Activated CD4-positive, alpha-beta memory T cell treated with anti-CD3 and anti-CD28 coated beads, Interleukin-2, amount 10 ng/mL, durations not matched to agents 7 days and 5 days (primary cell): ENCODE measurements around the gene WSB2. TPM values are rescaled to one million over a fixed set of nuclear protein-coding genes. Genes with fewer than 3 reads are reported as not detected.

ENCODE experiments used
- CTCF ChIA-PET: fragments of 350-600 bp; sonication (Branson Sonifier 250); formaldehyde crosslinking; loops from one replicate; lab custom pipeline; 2021; ENCODE audit warnings: antibody characterized with exemption, inconsistent platforms; lab: Charles Lee
- POLR2A ChIA-PET: fragments of 350-600 bp; sonication (Branson Sonifier 250); formaldehyde crosslinking; loops from one replicate; lab custom pipeline; 2021; ENCODE audit warnings: antibody characterized with exemption; lab: Charles Lee
- DNase-seq: peaks from one replicate; pipeline ENCODE4 v3.0.0-alpha.2; 2020
- H3K27ac Mint-ChIP-seq: one replicate; pipeline ENCODE4 v1.8.0; 2021; ENCODE audit warnings: mild to moderate bottlenecking, mixed read lengths
- H3K27me3 Mint-ChIP-seq: one replicate; pipeline ENCODE4 v1.8.0; 2021; ENCODE audit warnings: mixed read lengths
- H3K36me3 Mint-ChIP-seq: one replicate; pipeline ENCODE4 v1.8.0; 2021; ENCODE audit warnings: low read depth, mixed read lengths
- H3K4me1 Mint-ChIP-seq: one replicate; pipeline ENCODE4 v1.8.0; 2021; ENCODE audit warnings: mixed read lengths
- H3K4me3 Mint-ChIP-seq: one replicate; pipeline ENCODE4 v1.8.0; 2021; ENCODE audit warnings: mild to moderate bottlenecking, mixed read lengths
- H3K9me3 Mint-ChIP-seq: one replicate; pipeline ENCODE4 v1.8.0; 2021; ENCODE audit warnings: mixed read lengths
- total RNA-seq, 2 experiments: library from RNA; stranded (reverse); gene quantifications; one replicate each; pipeline ENCODE4 v1.2.3, GENCODE V29; 2021

The WSB2 gene
- total RNA-seq, 2 experiments from 2014 or later, result 49.6 to 53.9 TPM

DNA sequence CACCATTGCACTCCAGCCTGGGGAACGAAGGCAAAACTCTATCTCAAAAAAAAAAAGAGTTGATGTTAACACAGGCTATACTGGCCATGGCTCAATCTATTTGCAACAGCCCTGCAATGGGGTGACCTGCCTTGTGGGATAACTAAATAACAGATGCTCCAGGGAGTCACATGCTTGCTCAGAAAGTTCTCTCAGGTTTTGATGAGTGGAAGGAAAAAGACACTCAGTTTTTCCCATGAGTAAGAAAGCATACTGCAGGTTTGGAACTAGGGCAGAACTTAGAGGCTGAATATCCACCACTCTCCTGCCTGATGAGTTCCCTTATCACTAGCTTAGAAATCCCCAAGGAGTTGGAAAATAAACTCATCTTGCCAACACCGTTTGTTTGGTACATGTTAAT lies 16.9 kb downstream of the WSB2 start:
- ChIA-PET CTCF (interaction anchor here (1.3 to 1.6 kb wide), 2 partner anchors 11 to 21 kb away, joined by 3 to 4 read pairs; no protein-coding TSS in a partner anchor), POLR2A (interaction anchor here (1.8 to 2.6 kb wide), 3 partner anchors 8 to 16 kb away, joined by 5 to 11 read pairs (median 6); partner anchors contain the start of gene WSB2)
- Mint-ChIP-seq H3K9me3 (no peaks in the 10 kb centered on the region), H3K27me3 (no peaks in the 10 kb centered on the region), H3K27ac (no peak overlapping the region), H3K36me3 (peaks cover 61% of the 10 kb centered on the region), H3K4me3 (no peak overlapping the region), H3K4me1 (peaks cover 21% of the 10 kb centered on the region)
- no peak for DNase-seq

DNA sequence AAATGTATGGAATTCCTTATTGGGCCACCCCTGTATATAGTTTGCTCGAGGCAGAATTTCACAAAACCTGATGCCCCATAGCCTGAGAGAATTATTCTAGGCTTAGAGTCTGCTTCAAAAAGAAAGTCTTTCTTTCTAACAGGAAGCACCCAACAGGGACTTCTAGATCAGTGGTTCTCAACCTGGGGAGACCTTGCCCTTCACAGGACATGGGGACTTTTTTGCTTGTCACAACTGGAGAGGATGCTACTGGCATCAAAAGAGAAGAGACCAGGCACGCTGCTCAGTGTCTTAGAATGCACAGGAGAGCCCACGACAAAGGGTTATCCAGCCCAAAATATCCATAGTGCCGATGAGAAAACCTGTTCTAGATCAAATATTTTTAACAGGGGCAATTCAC lies 18.9 kb downstream of the WSB2 start:
- peaks cover 71% of the 10 kb centered on the region for H3K36me3 Mint-ChIP-seq
- no peaks in the 10 kb centered on the region for H3K9me3 Mint-ChIP-seq
- ChIA-PET CTCF (no interaction called here), POLR2A (no interaction called here)
- peak overlapping the region; percentile 31 for H3K27ac Mint-ChIP-seq
- H3K4me3 Mint-ChIP-seq, result no peak overlapping the region
- no peak for DNase-seq
- H3K4me1 Mint-ChIP-seq, result peaks cover 23% of the 10 kb centered on the region
- H3K27me3 Mint-ChIP-seq, result no peaks in the 10 kb centered on the region

DNA sequence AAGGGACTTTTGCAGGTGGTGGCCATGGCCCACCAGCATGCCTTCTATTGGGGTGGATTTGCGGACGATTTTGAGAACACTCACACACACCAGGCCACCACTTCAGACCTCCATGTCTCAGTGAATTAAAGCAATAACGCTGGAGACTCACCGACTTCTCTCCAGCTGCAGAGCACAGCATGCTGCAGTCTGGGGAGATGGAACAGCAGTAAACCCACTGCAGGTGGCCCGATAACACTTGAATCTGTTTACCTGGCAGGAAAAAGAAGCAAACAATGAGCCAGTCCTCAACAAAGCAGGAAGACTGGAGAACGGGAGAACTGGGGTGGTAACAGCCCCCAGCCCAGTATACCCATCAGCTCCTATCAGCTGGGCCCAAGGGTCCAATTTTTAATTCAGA lies 22.8 kb downstream of the WSB2 start:
- CTCF ChIA-PET, result no interaction called here
- no peak for DNase-seq

DNA sequence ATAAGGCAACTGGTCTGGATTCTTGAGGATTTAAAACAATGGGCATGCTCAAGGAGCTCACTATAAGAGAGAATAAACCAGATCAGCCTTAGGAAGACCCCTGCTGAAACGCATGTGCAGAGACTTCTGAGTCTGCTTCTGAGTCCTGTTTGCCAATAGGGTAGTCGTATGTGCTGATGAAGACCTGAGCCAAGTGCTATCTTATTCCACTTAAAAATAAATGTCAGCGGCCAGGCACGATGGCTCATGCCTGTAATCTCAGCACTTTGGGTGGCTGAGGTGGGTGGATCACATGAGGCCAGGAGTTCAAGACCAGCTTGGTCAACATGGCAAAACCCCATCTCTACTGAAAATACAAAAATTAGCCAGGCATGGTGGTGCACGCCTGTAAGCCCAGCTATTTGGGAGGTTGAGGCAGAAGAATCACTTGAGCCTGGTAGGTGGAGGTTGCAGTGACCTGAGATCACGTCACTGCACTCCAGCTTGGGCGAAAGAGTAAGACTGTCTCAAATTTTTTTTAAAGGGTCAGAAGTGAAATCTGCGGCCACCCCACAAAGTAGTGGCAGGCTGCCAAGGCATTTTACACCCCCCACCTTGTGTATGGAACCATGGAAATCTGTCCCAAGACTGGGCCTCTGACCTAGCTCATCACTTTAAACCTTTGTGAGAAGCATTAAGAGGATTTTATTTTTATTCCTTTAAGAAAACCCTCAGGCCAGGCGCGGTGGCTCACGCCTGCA lies 24.1 kb downstream of the WSB2 start:
- POLR2A ChIA-PET, result interaction anchor here (1.1 to 5.9 kb wide), 4 partner anchors 7 to 24 kb away, joined by 3 to 31 read pairs (median 5); partner anchors contain the start of gene WSB2
- CTCF ChIA-PET, result interaction anchor here (1.2 to 1.3 kb wide), 2 partner anchors 19 to 180 kb away, joined by 3 to 4 read pairs; no protein-coding TSS in a partner anchor
- Mint-ChIP-seq H3K27ac (no peak overlapping the region), H3K4me3 (no peak overlapping the region), H3K9me3 (no peaks in the 10 kb centered on the region), H3K4me1 (peaks cover 37% of the 10 kb centered on the region), H3K27me3 (no peaks in the 10 kb centered on the region), H3K36me3 (peaks cover 75% of the 10 kb centered on the region)
- DNase-seq, result no peak

More for the DNA sequence above, 22.8 kb downstream of the WSB2 start:
- no peak overlapping the region for H3K27ac Mint-ChIP-seq
- H3K9me3 Mint-ChIP-seq, result no peaks in the 10 kb centered on the region
- no peaks in the 10 kb centered on the region for H3K27me3 Mint-ChIP-seq
- H3K36me3 Mint-ChIP-seq, result peaks cover 80% of the 10 kb centered on the region
- H3K4me1 Mint-ChIP-seq, result peaks cover 37% of the 10 kb centered on the region
- POLR2A ChIA-PET, result interaction anchor here (1.5 kb wide), 1 partner anchor 23 kb away, joined by 3 read pairs; the partner anchor contains the start of gene WSB2
- no peak overlapping the region for H3K4me3 Mint-ChIP-seq

DNA sequence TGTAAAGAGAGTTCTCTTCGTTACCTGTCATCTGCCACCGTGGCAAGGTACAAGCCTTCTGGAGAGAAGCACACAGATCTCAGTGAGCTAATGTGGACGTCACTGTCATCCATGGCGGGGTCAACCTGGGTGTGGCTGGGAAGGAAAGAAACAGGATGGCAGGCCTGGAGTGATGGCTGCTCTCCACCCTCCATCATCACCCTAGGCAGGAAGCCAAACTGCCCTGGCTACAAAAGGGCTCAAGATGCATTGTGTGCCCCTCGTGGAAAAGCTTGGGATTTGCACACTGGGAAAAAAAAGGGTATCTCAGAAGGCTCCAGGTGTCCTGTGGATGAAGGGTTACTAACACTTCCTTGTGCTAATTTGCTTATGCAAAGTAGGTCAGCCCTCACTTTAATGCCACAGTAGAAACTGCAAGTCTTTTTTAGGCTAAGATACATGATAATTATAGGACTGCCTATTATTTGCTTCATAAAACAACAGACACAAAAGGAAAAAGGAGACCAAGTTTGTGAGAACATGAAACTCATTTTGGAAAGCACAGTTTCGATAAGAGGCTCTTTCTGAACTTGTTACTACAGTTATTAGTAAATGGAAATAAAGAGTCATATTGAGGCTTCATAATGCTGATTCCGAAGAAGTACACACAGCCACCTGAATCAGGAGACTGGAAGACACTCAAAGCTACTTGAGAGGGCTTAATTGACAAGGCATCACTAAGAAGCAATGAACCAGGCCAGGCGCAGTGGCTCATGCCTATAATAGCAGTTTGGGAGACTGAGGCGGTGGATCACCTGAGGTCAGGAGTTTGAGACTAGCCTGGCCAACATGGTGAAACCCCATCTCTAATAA lies 25.6 kb downstream of the WSB2 start:
- H3K36me3 Mint-ChIP-seq, result peaks cover 79% of the 10 kb centered on the region
- DNase-seq, result no peak
- peak overlapping the region; percentile 63 for H3K27ac Mint-ChIP-seq
- ChIA-PET CTCF (interaction anchor here (1.0 to 2.4 kb wide), 4 partner anchors 12 to 161 kb away, joined by 3 to 19 read pairs (median 3); no protein-coding TSS in a partner anchor), POLR2A (interaction anchor here (1.0 to 5.9 kb wide), 8 partner anchors 7 to 26 kb away, joined by 3 to 31 read pairs (median 4); partner anchors contain the start of genes RFC5 and WSB2)
- H3K9me3 Mint-ChIP-seq, result no peaks in the 10 kb centered on the region
- H3K4me1 Mint-ChIP-seq, result peaks cover 37% of the 10 kb centered on the region
- H3K27me3 Mint-ChIP-seq, result no peaks in the 10 kb centered on the region
- H3K4me3 Mint-ChIP-seq, result no peak overlapping the region

DNA sequence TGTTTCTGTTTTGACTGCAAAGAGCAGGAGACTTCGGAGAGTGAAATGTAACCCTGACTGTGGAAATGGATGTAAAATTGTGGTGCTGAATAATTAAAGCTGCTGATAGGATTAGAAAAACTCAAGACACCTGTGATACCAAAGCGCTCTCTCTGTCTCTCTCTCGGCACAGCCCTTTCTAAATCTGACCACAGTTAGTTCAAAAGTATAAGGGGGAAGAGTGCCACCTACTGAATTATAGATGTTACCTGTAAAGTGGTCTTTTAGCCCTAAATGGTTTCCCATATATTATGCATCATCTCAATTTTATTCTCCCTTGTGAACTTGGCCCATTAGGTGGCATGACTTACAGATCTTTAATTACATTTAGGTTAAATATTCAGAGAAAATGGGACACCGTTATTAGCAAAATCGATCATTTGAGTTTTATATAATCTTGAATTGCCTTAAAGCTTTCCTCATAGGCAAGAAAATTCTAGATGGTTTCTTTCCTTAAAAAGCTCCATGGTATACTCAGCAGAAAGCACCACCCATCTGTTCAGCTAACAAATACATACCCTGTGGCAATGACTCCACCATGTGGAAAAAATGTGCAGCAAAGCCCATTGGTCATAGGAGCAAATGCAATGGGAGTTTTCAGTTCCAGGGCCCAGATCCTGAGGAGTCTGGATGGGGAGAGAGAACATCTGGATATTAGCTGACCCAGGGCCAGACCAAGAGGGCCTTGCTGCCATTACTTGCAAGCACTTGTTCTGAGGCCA lies 26.4 kb downstream of the WSB2 start:
- Mint-ChIP-seq H3K27ac (peak overlapping the region; percentile 63), H3K4me3 (no peak overlapping the region), H3K9me3 (no peaks in the 10 kb centered on the region), H3K4me1 (peaks cover 37% of the 10 kb centered on the region), H3K27me3 (no peaks in the 10 kb centered on the region), H3K36me3 (peaks cover 83% of the 10 kb centered on the region)
- CTCF ChIA-PET, result interaction anchor here (1.0 to 2.4 kb wide), 4 partner anchors 12 to 160 kb away, joined by 3 to 19 read pairs (median 3); no protein-coding TSS in a partner anchor
- POLR2A ChIA-PET, result interaction anchor here (1.0 to 5.9 kb wide), 4 partner anchors 9 to 26 kb away, joined by 3 to 31 read pairs (median 6); partner anchors contain the start of genes RFC5 and WSB2
- DNase-seq, result no peak

DNA sequence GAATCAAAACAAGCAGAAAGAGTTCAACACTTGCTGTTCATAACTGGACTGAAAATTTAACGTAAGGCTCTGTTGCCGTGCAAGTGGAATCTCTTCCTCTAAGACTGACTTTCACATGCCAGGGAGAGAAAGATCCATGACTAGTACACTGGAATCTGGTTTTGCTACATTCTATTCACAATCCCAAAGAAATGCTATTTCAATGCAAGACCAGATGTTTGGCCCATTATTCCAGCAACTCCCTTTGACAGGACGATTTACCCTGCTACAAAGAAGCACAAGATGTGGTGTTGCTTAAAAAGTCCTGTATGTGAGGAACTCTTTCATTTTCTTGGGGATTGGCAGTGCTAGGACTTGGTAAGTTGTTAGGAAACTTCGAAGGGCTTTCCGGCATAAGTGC lies 27.1 kb downstream of the WSB2 start:
- Mint-ChIP-seq H3K4me3 (no peak overlapping the region), H3K27me3 (no peaks in the 10 kb centered on the region), H3K27ac (peak overlapping the region; percentile 63), H3K9me3 (no peaks in the 10 kb centered on the region), H3K36me3 (peaks cover 83% of the 10 kb centered on the region), H3K4me1 (peaks cover 37% of the 10 kb centered on the region)
- ChIA-PET CTCF (interaction anchor here (1.3 to 2.4 kb wide), 3 partner anchors 21 to 159 kb away, joined by 3 to 19 read pairs (median 3); no protein-coding TSS in a partner anchor), POLR2A (interaction anchor here (1.2 to 5.9 kb wide), 3 partner anchors 14 to 27 kb away, joined by 4 to 31 read pairs (median 6); partner anchors contain the start of genes RFC5 and WSB2)
- DNase-seq, result no peak

DNA sequence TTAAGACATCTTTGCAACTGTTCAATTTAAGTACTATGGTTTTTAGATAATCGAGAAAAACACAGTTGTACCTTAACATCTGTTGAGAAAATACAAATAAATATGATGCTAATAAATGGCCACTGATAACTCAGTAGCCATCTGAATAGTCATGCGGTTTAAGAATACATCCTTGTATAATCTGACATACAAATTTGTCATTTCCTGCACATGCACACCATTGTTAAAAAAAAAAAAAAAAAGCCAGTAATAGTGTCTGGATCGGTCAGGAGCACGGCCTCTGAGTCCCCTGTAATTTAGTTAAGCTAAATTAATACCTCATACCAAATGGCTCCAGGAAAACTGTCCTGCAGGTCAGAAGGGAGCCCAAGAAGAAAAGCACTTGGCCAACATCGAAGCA lies 27.7 kb downstream of the WSB2 start:
- Mint-ChIP-seq H3K9me3 (no peaks in the 10 kb centered on the region), H3K27me3 (no peaks in the 10 kb centered on the region), H3K36me3 (peaks cover 83% of the 10 kb centered on the region), H3K4me1 (peaks cover 37% of the 10 kb centered on the region), H3K27ac (peak overlapping the region; percentile 63), H3K4me3 (no peak overlapping the region)
- ChIA-PET CTCF (interaction anchor here (1.0 to 1.6 kb wide), 4 partner anchors 15 to 176 kb away, joined by 3 to 4 read pairs (median 3); no protein-coding TSS in a partner anchor), POLR2A (interaction anchor here (1.3 to 5.9 kb wide), 3 partner anchors 14 to 28 kb away, joined by 4 to 31 read pairs (median 6); partner anchors contain the start of genes RFC5 and WSB2)
- DNase-seq, result no peak

DNA sequence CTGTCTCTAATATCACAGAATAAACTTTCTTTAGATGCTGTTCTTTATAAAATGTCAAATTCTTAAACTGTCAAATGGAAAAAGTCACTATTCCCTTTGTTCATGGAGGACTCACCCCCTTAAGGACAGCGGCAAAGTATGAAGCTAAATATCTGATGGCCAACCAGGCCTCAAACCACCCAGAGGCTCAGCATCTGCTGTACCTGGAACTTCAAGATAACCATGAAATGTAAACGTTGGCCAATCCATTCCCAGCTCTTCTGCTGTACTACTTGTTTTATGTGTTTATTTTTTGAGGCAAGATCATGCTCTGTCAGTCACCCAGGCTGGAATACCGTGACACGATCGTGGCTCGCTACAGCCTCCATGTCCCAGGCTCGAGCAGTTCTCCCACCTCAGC lies 28.8 kb downstream of the WSB2 start:
- peaks cover 34% of the 10 kb centered on the region for H3K4me1 Mint-ChIP-seq
- POLR2A ChIA-PET, result interaction anchor here (0.8 to 5.9 kb wide), 5 partner anchors 13 to 29 kb away, joined by 3 to 31 read pairs (median 4); partner anchors contain the start of genes RFC5 and WSB2
- H3K27me3 Mint-ChIP-seq, result no peaks in the 10 kb centered on the region
- DNase-seq, result no peak
- H3K27ac Mint-ChIP-seq, result no peak overlapping the region
- H3K9me3 Mint-ChIP-seq, result no peaks in the 10 kb centered on the region
- peaks cover 85% of the 10 kb centered on the region for H3K36me3 Mint-ChIP-seq
- CTCF ChIA-PET, result interaction anchor here (0.5 to 1.6 kb wide), 3 partner anchors 14 to 158 kb away, joined by 3 to 4 read pairs (median 3); no protein-coding TSS in a partner anchor
- no peak overlapping the region for H3K4me3 Mint-ChIP-seq

DNA sequence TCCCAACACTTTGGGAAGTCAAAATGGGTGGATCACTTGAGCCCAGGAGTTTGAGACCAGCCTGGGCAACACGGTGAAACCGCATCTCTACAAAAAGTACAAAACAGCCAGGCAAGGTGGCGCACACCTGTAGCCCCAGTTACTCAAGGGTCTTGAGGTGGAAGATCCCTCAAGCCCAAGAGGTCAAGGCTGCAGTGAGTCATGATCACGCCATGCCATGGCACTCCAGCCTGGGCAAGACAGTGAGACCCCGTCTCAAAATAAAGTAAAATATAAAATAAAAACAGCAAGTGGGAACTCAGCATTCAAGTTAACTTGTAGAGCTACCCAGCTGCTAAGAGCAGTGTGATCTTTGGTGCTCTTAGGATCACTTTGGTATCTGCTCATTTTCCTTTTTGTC lies 31.8 kb downstream of the WSB2 start:
- H3K4me1 Mint-ChIP-seq, result peaks cover 14% of the 10 kb centered on the region
- no peaks in the 10 kb centered on the region for H3K9me3 Mint-ChIP-seq
- peaks cover 80% of the 10 kb centered on the region for H3K36me3 Mint-ChIP-seq
- DNase-seq, result no peak
- H3K27ac Mint-ChIP-seq, result no peak overlapping the region
- no peaks in the 10 kb centered on the region for H3K27me3 Mint-ChIP-seq
- POLR2A ChIA-PET, result interaction anchor here (2.2 kb wide), 1 partner anchor 12 kb away, joined by 7 read pairs; the partner anchor contains the start of gene RFC5
- H3K4me3 Mint-ChIP-seq, result no peak overlapping the region
- CTCF ChIA-PET, result no interaction called here

DNA sequence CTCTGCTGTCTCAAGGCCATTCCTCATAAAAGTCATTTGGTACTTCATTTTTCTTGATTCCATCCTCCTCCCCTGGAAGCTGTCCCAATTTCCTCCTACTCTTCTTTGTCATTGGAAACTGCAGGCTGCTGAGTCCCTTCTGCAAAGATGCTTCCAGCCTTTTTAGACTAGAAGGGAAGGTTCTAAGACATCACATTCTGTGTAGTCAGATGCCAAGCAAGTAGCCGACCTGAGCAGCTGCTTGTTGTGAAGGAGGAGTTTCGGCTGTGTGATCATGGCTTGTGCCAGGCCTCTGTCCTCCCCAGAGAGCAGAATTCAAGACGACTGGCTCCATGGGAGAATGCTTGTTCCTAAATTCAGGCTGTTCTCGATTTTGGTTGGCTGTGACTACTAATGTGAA lies 35.8 kb downstream of the WSB2 start:
- no peak for DNase-seq
- Mint-ChIP-seq H3K9me3 (no peaks in the 10 kb centered on the region), H3K27ac (no peak overlapping the region), H3K4me1 (peaks cover 5% of the 10 kb centered on the region), H3K27me3 (no peaks in the 10 kb centered on the region), H3K4me3 (no peak overlapping the region), H3K36me3 (peaks cover 79% of the 10 kb centered on the region)
- CTCF ChIA-PET, result no interaction called here
- POLR2A ChIA-PET, result interaction anchor here (1.4 kb wide), 1 partner anchor 10 kb away, joined by 5 read pairs; no protein-coding TSS in a partner anchor
